Central memory CD8-positive, alpha-beta T cell (primary cell): Measurements from ENCODE around the gene RTL3.

ENCODE experiments used
- ATAC-seq: fragments of 150-1000 bp; cut with Tn5 transposase; replicated peaks from 2 replicates; pipeline ENCODE4 v1.10.0; 2022; ENCODE audit warnings: mild to moderate bottlenecking, moderate FRiP score, moderate number of reproducible peaks; ENCODE audit not compliant: poor library complexity, severe bottlenecking; ENCODE audit errors: extremely low read depth
- DNase-seq, 2 donors: peaks; one replicate each; pipeline ENCODE4 v3.0.0; 2021; ENCODE audit warnings: low spot score in 2 of 2
- H3K27ac Mint-ChIP-seq: one replicate; pipeline ENCODE4 v1.8.0; 2022; ENCODE audit warnings: low read depth, mild to moderate bottlenecking, moderate library complexity, mixed read lengths
- H3K27me3 Mint-ChIP-seq: one replicate; pipeline ENCODE4 v1.8.0; 2022; ENCODE audit warnings: mixed read lengths
- H3K36me3 Mint-ChIP-seq: one replicate; pipeline ENCODE4 v1.8.0; 2022; ENCODE audit warnings: mild to moderate bottlenecking, moderate library complexity, mixed read lengths; ENCODE audit not compliant: insufficient read depth
- H3K4me1 Mint-ChIP-seq: one replicate; pipeline ENCODE4 v1.8.0; 2022; ENCODE audit warnings: mixed read lengths
- H3K4me3 Mint-ChIP-seq: one replicate; pipeline ENCODE4 v1.8.0; 2022; ENCODE audit warnings: mild to moderate bottlenecking, moderate library complexity, mixed read lengths
- H3K9me3 Mint-ChIP-seq: one replicate; pipeline ENCODE4 v1.8.0; 2022; ENCODE audit warnings: mixed read lengths

The RTL3 gene, protein sequence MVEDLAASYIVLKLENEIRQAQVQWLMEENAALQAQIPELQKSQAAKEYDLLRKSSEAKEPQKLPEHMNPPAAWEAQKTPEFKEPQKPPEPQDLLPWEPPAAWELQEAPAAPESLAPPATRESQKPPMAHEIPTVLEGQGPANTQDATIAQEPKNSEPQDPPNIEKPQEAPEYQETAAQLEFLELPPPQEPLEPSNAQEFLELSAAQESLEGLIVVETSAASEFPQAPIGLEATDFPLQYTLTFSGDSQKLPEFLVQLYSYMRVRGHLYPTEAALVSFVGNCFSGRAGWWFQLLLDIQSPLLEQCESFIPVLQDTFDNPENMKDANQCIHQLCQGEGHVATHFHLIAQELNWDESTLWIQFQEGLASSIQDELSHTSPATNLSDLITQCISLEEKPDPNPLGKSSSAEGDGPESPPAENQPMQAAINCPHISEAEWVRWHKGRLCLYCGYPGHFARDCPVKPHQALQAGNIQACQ

DNA sequence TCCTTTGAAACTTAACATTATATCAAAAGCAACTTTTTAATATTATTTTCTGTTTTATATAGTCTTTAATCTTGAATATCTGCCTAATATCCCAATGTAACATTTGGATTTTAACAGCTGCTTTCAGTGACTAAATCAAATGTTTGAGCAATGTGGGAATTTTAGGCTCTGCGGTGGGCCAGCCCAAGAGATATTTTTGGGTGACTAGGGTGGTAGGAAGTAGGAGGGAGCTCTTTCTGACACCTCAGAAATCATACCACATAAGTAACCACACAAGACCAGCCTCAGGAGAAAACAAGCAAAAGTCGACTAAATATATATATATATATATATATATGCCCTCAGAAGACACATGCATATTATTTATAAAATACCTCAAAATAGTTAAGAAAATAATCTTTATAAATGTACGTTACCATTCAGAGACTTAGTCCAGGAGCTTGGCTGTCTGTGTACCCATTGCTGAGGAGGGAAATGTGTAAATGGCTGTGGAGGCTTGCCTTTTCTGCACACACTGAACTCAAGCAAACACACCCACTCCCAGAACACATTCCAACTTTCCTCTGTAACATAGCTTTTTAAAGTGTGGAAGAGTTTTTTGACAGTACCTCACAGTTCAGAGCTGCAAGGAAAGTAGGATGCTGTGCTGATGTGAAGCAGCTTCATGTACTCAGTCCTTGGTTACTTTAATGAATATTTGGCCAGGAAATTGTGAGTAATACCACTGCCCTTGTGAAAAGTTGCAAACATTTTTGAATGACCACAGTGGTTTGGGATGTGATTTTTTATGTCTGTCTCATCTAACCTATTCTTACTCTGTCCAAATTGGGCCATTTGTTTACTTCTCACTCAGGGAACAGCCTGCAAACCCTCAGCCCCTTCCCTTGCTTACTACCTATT lies at the start of gene RTL3:
Gene RTL3, minus strand, starts transcription at position 484 of the 900 bp plus-strand sequence. CDS start 908 bp downstream, outside the sequence.
- Mint-ChIP-seq H3K4me1 (peaks cover 21% of the 10 kb centered on the region), H3K27ac (no peak within 1 kb of the TSS), H3K36me3 (peaks cover 3% of the 10 kb centered on the region), H3K4me3 (peak within 1 kb of the TSS; percentile 60), H3K27me3 (no peaks in the 10 kb centered on the region), H3K9me3 (no peaks in the 10 kb centered on the region)
- no peak for DNase-seq
- peak; percentile 65 for ATAC-seq

- no peaks in the 10 kb centered on the region for H3K4me1 Mint-ChIP-seq
- H3K27me3 Mint-ChIP-seq: no peaks in the 10 kb centered on the region
- no peaks in the 10 kb centered on the region for H3K9me3 Mint-ChIP-seq
- H3K27ac Mint-ChIP-seq: peak overlapping the region; percentile 16
- DNase-seq (no peak), ATAC-seq (no peak)
- H3K36me3 Mint-ChIP-seq: no peaks in the 10 kb centered on the region
- no peak overlapping the region for H3K4me3 Mint-ChIP-seq
Measured at GRCh38 chrX:78708816-78709215, 49.7 kb upstream of the RTL3 start.

DNA sequence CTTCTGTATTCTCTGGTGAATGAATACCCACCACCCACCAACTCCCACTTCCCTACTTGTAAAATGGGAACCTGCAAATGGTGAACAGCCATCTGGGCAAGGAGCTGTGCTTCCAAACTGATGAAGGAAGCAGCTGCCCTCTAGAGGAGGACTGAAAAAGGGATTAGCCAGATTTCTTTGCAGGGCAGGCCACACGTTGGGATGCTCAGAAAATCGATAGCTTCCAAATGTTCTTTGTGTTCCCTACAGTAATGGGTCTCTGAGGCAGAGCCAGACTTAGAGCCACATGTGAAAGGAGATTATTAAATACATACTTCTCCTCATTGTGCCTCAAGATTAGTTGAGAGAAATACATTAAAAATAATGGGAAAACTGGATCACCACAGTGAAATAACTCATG lies 49.1 kb upstream of the RTL3 start:
- Mint-ChIP-seq H3K36me3 (no peaks in the 10 kb centered on the region), H3K9me3 (no peaks in the 10 kb centered on the region), H3K4me3 (no peak overlapping the region), H3K27me3 (no peaks in the 10 kb centered on the region), H3K4me1 (no peaks in the 10 kb centered on the region), H3K27ac (peak overlapping the region; percentile 16)
- no peak for DNase-seq
- no peak for ATAC-seq

DNA sequence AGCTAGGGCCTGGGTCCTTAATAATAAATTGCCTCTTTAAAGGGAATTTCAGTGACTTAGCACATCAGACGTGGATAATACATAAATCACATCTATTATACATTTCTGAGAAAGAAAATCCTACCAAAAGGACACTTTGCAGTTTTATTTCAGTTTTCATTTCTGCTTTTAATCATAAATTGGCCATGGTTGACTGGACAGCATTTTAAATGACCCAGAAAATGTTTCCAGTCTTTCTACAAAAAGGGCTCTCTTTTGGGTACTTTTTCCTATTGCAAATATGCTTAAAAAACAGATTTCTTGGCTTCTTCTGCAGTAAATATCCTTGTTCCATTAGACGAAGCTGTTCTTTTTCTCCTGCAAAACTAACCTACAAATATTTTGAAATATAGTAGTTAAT lies 46.9 kb upstream of the RTL3 start:
- Mint-ChIP-seq H3K9me3 (no peaks in the 10 kb centered on the region), H3K4me3 (no peak overlapping the region), H3K4me1 (no peaks in the 10 kb centered on the region), H3K36me3 (no peaks in the 10 kb centered on the region), H3K27ac (no peak overlapping the region), H3K27me3 (no peaks in the 10 kb centered on the region)
- DNase-seq (no peak), ATAC-seq (no peak)

GRCh38 chrX:78693536-78693935 lies 34.4 kb upstream of the RTL3 start:
- Mint-ChIP-seq H3K4me1 (no peaks in the 10 kb centered on the region), H3K36me3 (no peaks in the 10 kb centered on the region), H3K9me3 (no peaks in the 10 kb centered on the region), H3K4me3 (no peak overlapping the region), H3K27me3 (no peaks in the 10 kb centered on the region), H3K27ac (no peak overlapping the region)
- ATAC-seq (no peak), DNase-seq (no peak)

GRCh38 chrX:78693012-78693411 lies 33.9 kb upstream of the RTL3 start:
- ATAC-seq (no peak), DNase-seq (no peak)
- Mint-ChIP-seq H3K27ac (no peak overlapping the region), H3K9me3 (no peaks in the 10 kb centered on the region), H3K4me1 (no peaks in the 10 kb centered on the region), H3K4me3 (no peak overlapping the region), H3K27me3 (no peaks in the 10 kb centered on the region), H3K36me3 (no peaks in the 10 kb centered on the region)

DNA sequence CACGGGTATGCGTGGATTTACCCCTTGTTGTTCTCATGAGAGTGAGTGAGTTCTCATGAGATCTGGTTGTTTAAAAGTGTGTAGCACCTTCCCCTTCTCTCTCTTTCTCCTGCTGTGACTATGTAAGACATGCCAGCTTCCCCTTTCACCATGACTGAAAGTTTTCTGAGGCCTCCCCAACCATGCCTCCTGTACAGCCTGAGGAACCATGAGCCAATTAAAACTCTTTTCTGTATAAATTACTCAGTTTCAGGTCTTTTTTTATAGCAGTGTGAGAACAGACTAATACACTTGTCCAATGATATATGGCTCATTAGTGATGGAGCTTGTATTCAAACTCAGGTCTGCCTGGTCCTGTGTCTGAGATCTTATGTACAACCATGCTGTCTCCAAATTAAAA lies 28.5 kb upstream of the RTL3 start:
- Mint-ChIP-seq H3K4me3 (no peak overlapping the region), H3K9me3 (no peaks in the 10 kb centered on the region), H3K27me3 (no peaks in the 10 kb centered on the region), H3K36me3 (no peaks in the 10 kb centered on the region), H3K4me1 (no peaks in the 10 kb centered on the region), H3K27ac (no peak overlapping the region)
- ATAC-seq: no peak
- no peak for DNase-seq

DNA sequence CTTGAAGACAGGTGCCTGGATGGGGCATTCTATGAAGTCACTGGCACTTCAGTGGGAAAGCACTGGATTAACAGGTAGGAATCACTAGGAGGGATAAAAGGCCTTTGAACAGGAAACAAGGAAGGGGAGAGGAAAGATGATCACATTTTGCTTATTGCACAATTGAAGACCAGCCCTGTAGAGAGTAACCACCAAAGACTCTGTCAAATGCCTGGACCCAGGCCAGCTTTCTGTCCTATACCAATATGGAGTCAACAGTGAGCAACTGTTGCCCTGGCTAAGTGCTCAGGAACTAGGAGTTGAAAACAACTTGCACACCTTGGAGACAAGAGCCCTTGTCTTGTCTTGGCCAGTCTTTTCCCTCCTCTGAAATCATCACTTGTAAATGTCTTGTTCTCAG lies 14.1 kb upstream of the RTL3 start:
- no peak for DNase-seq
- Mint-ChIP-seq H3K4me1 (no peaks in the 10 kb centered on the region), H3K9me3 (no peaks in the 10 kb centered on the region)

DNA sequence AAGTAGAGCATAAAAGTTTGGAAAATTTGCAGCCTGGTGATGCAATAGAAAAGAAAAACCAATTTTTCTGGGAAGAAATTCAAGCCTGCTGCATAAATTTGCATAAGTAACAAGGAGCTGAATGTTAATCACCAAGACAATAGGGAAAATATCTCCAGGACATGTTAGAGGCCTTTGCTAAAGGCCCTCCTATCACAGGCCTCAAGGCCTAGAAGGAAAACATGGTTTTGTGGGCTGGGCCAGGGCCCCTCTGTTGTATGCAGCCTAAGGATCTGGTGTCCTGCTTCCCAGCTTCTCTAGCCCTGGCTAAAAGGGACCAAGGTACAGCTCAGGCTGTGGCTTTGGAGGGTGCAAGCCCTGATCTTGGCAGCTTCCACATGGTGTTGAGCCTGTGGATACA lies 6.2 kb upstream of the RTL3 start:
- Mint-ChIP-seq H3K4me3 (no peak overlapping the region), H3K4me1 (no peaks in the 10 kb centered on the region), H3K9me3 (no peaks in the 10 kb centered on the region), H3K27ac (no peak overlapping the region), H3K27me3 (no peaks in the 10 kb centered on the region), H3K36me3 (no peaks in the 10 kb centered on the region)
- DNase-seq (no peak), ATAC-seq (no peak)

More for the DNA sequence above, 14.1 kb upstream of the RTL3 start:
- no peaks in the 10 kb centered on the region for H3K36me3 Mint-ChIP-seq
- ATAC-seq: no peak
- H3K27me3 Mint-ChIP-seq: no peaks in the 10 kb centered on the region
- no peak overlapping the region for H3K4me3 Mint-ChIP-seq
- no peak overlapping the region for H3K27ac Mint-ChIP-seq

GRCh38 chrX:78661836-78662235 lies 2.7 kb upstream of the RTL3 start:
- ATAC-seq: no peak
- Mint-ChIP-seq H3K4me1 (peaks cover 16% of the 10 kb centered on the region), H3K4me3 (no peak overlapping the region), H3K36me3 (peaks cover 3% of the 10 kb centered on the region), H3K9me3 (no peaks in the 10 kb centered on the region), H3K27me3 (no peaks in the 10 kb centered on the region), H3K27ac (no peak overlapping the region)
- no peak for DNase-seq

DNA sequence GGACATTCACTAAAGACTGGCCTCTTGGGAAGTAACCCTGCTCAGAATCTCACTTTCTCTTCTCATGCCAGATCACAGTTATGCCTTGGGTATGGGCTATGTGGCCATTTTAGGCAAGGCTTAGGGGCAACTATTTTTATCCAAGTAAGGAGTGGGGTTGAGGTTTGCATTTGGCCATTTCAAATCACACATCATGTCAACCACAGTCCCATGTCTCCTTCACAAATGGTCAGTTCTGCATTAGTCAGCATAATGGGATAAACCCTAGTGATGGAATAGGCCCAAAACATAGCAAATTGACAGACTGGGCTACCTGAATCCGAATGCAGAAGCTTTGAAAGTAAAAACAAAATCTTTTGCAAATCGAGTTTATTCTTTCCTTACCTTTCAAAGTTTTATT lies 827 bp upstream of the RTL3 start:
- Mint-ChIP-seq H3K9me3 (no peaks in the 10 kb centered on the region), H3K4me1 (peaks cover 16% of the 10 kb centered on the region)

GRCh38 chrX:78658414-78658813 lies 714 bp downstream of the RTL3 start:
- H3K9me3 Mint-ChIP-seq: no peaks in the 10 kb centered on the region
- ATAC-seq (no peak), DNase-seq (no peak)
- no peak overlapping the region for H3K27ac Mint-ChIP-seq
- H3K4me1 Mint-ChIP-seq: peaks cover 23% of the 10 kb centered on the region
- H3K27me3 Mint-ChIP-seq: no peaks in the 10 kb centered on the region
- H3K4me3 Mint-ChIP-seq: peak overlapping the region; percentile 60
- peaks cover 3% of the 10 kb centered on the region for H3K36me3 Mint-ChIP-seq

More for the DNA sequence above, 827 bp upstream of the RTL3 start:
- Mint-ChIP-seq H3K4me3 (no peak overlapping the region), H3K27ac (no peak overlapping the region), H3K27me3 (no peaks in the 10 kb centered on the region), H3K36me3 (peaks cover 3% of the 10 kb centered on the region)
- ATAC-seq (no peak), DNase-seq (no peak)

- no peak overlapping the region for H3K27ac Mint-ChIP-seq
- peaks cover 37% of the 10 kb centered on the region for H3K4me1 Mint-ChIP-seq
- ATAC-seq: no peak
- no peaks in the 10 kb centered on the region for H3K27me3 Mint-ChIP-seq
- no peak for DNase-seq
- no peaks in the 10 kb centered on the region for H3K9me3 Mint-ChIP-seq
- H3K36me3 Mint-ChIP-seq: peaks cover 3% of the 10 kb centered on the region
- H3K4me3 Mint-ChIP-seq: no peak overlapping the region
Measured at GRCh38 chrX:78655642-78656041, 3.5 kb downstream of the RTL3 start.
